HG02852 (cell line): Measurements from ENCODE around the gene DSCAM.

Source experiments
- ATAC-seq: cut with Tn5 transposase; IDR thresholded peaks from one replicate; pipeline ENCODE4 v1.9.1; 2021; ENCODE audit warnings: mild to moderate bottlenecking, moderate library complexity; ENCODE audit not compliant: unreplicated experiment

The DSCAM gene

GRCh38 chr21:40770435-40771055 is 76.4 kb downstream of the DSCAM start:
- no peak for ATAC-seq

- no peak for ATAC-seq
These were observed 77.7 kb downstream of the DSCAM start for GRCh38 chr21:40769231-40769630.

GRCh38 chr21:40768056-40768455 is 78.9 kb downstream of the DSCAM start:
- no peak for ATAC-seq

DNA sequence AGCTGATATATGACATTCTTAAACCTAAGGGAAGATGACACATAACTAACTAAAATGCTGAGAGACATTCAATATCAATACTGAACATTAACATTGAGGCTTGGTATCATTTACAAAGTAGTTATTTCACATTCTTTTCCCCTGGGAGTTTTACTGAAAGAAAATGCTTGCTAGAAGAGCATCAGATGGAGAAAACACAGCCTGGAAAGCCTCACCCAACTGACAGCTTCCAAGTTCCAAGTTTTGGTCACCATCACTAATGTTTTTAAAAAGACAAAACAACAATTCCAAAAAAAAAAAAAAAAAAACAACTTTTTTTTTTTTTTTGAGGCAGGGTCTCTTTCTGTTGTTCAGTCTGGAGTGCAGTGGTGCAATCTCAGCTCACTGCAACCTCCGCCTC is 80.6 kb downstream of the DSCAM start:
- ATAC-seq = no peak

DNA sequence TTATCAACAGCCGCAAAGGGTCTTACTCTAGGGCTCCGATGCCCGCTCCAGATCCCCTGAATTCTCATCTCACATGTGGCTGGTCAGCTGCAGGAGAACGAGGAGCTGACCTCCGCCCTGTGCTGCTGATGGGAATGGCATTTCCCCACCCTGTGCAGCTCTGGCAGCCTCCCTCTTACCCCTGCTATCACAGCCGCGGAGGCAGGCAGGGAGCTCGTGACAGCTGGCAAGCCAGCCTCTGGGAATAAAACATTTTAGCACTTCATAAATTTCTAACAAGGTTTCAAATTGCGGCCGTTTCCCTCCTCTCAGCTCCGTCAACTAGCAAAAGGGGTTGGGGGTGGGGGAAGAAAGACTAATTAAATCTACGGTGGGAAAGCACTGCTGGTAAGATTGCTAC is 81.1 kb downstream of the DSCAM start:
- ATAC-seq = no peak

GRCh38 chr21:40760821-40761220 is 86.1 kb downstream of the DSCAM start:
- no peak for ATAC-seq

GRCh38 chr21:40759061-40759460 is 87.9 kb downstream of the DSCAM start:
- ATAC-seq = no peak

DNA sequence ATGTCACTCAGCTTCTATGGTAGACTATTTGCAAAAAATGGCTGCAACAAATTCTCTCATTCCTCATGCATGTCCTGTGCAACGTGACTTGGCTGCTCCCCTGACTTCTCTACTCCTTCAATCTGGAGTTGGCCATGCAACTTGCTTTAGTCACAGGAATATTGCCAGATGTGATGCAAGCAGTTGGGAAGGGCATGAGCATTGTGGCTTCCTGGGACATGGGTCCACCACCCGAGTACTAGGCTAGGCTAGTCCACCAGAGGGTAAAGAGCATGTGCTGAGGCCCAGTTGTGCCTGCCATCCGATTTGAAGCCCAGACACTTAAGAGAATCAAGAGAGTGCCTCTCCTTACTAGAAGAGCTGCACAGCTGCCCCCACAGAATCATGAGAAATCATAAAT is 89.6 kb downstream of the DSCAM start:
- no peak for ATAC-seq

DNA sequence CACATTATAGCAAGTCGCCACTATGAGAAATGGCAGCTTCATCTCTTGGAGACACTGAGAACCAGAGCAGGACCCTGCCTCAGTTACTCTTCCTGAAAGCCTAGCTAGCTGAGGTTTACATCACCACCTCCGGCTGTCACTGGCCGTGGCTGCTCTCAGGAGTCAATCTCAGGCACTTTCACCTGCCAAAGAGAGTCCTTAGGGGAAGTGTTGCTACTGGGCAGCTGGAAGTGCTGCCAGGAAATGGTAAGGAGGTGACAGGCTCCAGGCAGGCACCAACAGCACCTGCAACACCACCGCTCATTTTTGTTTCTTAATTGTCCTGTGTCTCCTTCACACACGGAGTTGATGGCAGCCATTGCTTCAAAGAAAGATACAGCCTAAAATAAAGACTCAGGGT is 92.5 kb downstream of the DSCAM start:
- no peak for ATAC-seq

DNA sequence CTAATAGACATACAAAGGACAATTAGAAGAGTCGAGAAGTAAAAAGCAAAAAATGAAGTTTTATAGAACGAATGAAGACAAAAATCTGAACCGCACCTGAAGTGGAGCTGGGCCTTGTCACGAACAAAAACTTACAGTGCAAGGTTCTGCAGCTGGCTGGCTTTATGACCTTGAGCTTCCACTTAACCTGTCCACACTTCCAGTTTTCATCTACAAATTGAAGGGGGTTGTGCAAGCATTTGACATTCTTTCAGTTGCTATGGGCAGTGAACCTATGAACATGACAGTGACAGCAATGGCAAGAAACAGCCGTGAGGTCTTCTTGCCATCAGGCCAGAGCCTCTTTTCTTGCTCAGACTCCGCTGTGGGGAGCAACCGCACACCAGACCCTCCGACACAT is 93.2 kb downstream of the DSCAM start:
- no peak for ATAC-seq

- no peak for ATAC-seq
These were observed 94.8 kb downstream of the DSCAM start for GRCh38 chr21:40752125-40752524.

GRCh38 chr21:40751221-40751620 is 95.7 kb downstream of the DSCAM start:
- no peak for ATAC-seq

GRCh38 chr21:40736145-40736544 is 110.8 kb downstream of the DSCAM start:
- no peak for ATAC-seq

GRCh38 chr21:40733024-40733397 is 113.9 kb downstream of the DSCAM start:
- no peak for ATAC-seq

GRCh38 chr21:40732253-40733023 is 114.5 kb downstream of the DSCAM start:
- no peak for ATAC-seq

DNA sequence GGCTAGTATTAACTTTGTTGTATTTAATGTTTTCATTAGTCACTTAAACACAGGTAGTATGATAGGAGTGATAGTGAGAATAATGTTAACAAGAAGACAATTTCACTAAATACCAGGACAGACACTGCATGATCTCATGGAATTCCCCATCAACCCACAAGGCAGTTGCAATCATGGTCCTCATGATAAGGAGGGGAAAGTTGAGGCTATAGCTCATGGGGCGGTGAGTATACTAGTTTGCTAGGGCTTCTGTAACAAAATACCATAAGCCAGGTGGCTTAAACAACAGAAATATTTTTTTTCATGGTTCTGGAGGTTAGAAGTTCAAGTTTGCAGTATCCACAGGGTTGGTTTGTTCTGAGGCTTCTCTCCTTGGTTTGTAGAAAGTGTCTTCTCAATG is 115.8 kb downstream of the DSCAM start:
- no peak for ATAC-seq

- ATAC-seq = no peak
These were observed 116.5 kb downstream of the DSCAM start for GRCh38 chr21:40730426-40730800.

- ATAC-seq = no peak
These were observed 117.1 kb downstream of the DSCAM start for GRCh38 chr21:40729761-40730425.

GRCh38 chr21:40723966-40724365 is 123.0 kb downstream of the DSCAM start:
- ATAC-seq = no peak

GRCh38 chr21:40723317-40723716 is 123.6 kb downstream of the DSCAM start:
- no peak for ATAC-seq

DNA sequence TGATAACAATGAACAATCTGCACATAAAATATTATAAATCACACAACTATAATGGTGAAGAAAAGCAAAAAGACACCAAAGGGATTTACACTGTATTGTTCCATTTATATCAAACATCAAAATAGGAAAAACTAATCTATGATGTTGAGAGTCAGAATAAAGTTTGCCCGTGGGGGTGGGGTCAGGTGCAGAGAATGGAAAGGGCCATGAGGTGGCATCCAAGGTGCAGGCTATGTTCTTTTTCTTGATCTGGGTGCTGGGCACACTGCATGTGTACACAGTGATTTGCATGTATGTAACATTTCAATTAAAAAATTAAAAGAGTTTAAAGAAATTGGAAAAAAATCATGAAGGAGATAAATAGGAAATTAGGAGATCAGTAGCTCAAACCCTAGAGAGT is 127.3 kb downstream of the DSCAM start:
- ATAC-seq = no peak

DNA sequence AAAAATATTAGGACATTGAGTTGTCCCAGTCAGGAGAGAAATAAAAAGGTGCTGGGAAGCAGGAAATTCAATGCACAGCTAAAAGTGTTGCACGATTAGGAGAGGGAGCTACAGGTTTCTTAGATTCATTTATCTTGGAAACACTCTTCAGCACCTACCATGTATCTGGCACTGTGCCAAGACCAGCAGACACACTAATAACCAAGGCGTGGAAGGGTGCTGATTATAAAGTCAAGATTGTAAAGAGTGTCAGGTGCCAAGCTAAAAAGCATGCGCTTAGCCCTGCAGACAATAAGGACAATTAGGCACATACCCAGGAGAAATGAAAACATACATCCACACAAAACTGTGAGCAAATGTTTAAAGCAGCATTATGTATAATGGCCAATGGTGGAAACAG is 129.9 kb downstream of the DSCAM start:
- no peak for ATAC-seq
